ENCODE data around the gene INSR. TPM values are rescaled to one million over a fixed set of nuclear protein-coding genes. Genes with fewer than 3 reads are reported as not detected.

Gene INSR
- total RNA-seq, 1 experiment from 2014 or later: 3.8 TPM

- no peak for DNase-seq (ENCODE audit: extremely low read depth, low read depth)
Observed at GRCh38 chr19:7063339-7063738, 230.9 kb downstream of the INSR start.

Other genes starting within 250 kb of the INSR start
- not detected in 2 replicates for gene MBD3L2, start 245.1 kb downstream of the INSR start, total RNA-seq (2014; rRNA removed; shearing (Covaris generic))
- not detected in 2 replicates for gene MBD3L3, start 235.7 kb downstream of the INSR start, total RNA-seq (2014; rRNA removed; shearing (Covaris generic))
- 7.2 and 8.9 TPM in 2 replicates for gene ZNF557, start 224.7 kb downstream of the INSR start, total RNA-seq (2014; rRNA removed; shearing (Covaris generic))
- gene ARHGEF18, start 54.5 kb upstream of the INSR start, total RNA-seq (2014; rRNA removed; shearing (Covaris generic)): 11.5 TPM in 2 replicates
- gene PEX11G, start 194.6 kb upstream of the INSR start, total RNA-seq (2014; rRNA removed; shearing (Covaris generic)): 1.5 and 2.1 TPM in 2 replicates
- gene ZNF358, start 221.7 kb upstream of the INSR start, total RNA-seq (2014; rRNA removed; shearing (Covaris generic)): 5.9 and 7.6 TPM in 2 replicates
- gene MCOLN1, start 228.2 kb upstream of the INSR start, total RNA-seq (2014; rRNA removed; shearing (Covaris generic)): 3.3 and 3.9 TPM in 2 replicates
- 40.8 and 45.5 TPM in 2 replicates for gene PNPLA6, start 241.3 kb upstream of the INSR start, total RNA-seq (2014; rRNA removed; shearing (Covaris generic))